Stomach smooth muscle (tissue), 2 donors: ENCODE data around the gene CBX6.

Experiments used
- H3K27ac ChIP-seq: one replicate; pipeline ENCODE4 v1.7.0; 2013; ENCODE audit warnings: mild to moderate bottlenecking, low read length, inconsistent platforms
- H3K27me3 ChIP-seq, 2 donors: one replicate each; pipeline ENCODE4 v1.7.0; 2013; ENCODE audit warnings: low read length in 2 of 2; ENCODE audit not compliant: insufficient read depth in 2 of 2, control insufficient read depth in 1 of 2
- H3K36me3 ChIP-seq, 2 donors: one replicate each; pipeline ENCODE4 v1.7.0; 2013; ENCODE audit warnings: low read length in 2 of 2; ENCODE audit not compliant: control insufficient read depth in 2 of 2, insufficient read depth in 2 of 2
- H3K4me1 ChIP-seq: one replicate; pipeline ENCODE4 v1.7.0; 2013; ENCODE audit warnings: low read length; ENCODE audit not compliant: control insufficient read depth, insufficient read depth
- H3K4me3 ChIP-seq, 2 donors: one replicate each; pipeline ENCODE4 v1.7.0; 2013; ENCODE audit warnings: low read length in 2 of 2
- H3K9ac ChIP-seq, 2 donors: one replicate each; pipeline ENCODE4 v1.7.0; 2013; ENCODE audit warnings: low read length in 2 of 2, mild to moderate bottlenecking in 1 of 2
- H3K9me3 ChIP-seq, 2 donors: one replicate each; pipeline ENCODE4 v1.7.0; 2013; ENCODE audit warnings: low read length in 2 of 2; ENCODE audit not compliant: control insufficient read depth in 2 of 2
- donor health status: healthy.
- donor health status: Pancreatic carcinoma.

The CBX6 gene

DNA sequence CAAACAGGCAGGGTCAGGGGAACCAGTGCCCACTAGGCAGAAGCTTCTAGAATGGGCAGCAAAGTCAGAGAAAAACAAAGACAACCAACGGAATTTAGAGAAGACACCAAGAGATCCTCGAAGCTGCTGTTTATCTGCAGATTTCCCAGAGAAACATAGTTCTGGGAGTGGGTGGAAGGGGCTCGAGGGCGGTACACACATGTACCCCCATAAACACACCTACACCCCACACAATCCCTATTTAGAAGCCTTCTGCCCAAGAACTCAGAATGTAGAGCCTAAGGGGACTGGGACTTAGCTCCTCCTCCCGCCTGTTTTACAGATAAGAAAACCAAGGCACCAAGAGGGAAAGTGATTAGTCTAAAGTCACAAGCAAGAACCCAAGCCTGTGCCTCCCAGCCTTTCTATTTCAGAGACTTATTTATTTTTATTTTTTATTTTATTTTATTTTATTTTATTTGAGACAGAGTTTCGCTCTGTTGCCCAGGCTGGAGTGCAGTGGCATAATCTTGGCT lies 34.5 kb downstream of the CBX6 start:
- H3K9ac ChIP-seq = no peak overlapping the region
- no peaks in the 10 kb centered on the region for H3K9me3 ChIP-seq
- peaks cover 7% of the 10 kb centered on the region for H3K4me1 ChIP-seq
- no peaks in the 10 kb centered on the region for H3K27me3 ChIP-seq
- peaks cover 0 to 2% of the 10 kb centered on the region in 2 donors for H3K36me3 ChIP-seq
- no peak overlapping the region for H3K27ac ChIP-seq
- no peak overlapping the region for H3K4me3 ChIP-seq

DNA sequence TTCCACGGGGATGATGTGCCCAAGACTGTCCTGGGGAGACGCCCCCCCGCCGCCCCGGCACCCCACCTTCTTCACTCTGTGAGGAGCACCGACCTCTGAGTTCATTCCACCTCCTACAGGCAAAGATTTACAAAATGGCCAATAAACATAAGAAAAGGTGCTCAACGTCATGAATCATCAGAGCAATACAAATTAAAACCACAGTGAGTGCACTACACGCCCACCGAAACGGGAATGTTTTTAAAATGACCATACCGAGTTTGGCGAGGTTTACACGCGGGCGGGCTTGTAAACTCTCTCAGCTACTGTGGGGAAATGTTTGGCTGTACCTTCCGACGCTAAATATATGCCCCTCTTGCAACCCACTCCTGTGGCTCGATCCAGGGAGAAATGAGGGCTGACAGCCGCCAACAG lies 36.1 kb downstream of the CBX6 start:
- Histone ChIP-seq H3K36me3 (peaks cover 0 to 2% of the 10 kb centered on the region in 2 donors), H3K9ac (no peak overlapping the region), H3K4me1 (no peaks in the 10 kb centered on the region), H3K27ac (no peak overlapping the region), H3K27me3 (no peaks in the 10 kb centered on the region), H3K9me3 (no peaks in the 10 kb centered on the region), H3K4me3 (no peak overlapping the region)

DNA sequence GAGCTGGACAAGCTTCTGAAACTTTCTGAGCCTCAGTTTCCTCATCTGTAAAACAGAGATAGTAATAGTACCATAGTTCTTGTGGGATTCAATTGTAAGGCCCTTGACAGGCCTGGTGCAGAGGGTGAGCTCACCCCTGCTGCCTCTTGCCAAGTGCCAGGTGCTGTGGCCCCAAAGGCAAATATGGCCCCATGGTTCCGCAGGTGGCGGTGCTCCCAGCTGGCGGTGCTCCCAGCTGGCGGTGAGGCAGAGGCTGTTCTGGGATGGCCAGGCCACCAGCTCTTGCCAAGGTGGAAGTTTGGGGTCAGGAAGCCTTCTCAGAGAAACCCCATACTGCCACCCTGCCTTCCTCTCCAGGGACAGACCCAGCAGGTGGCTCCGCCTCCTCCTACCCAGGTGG lies 37.0 kb downstream of the CBX6 start:
- no peak overlapping the region for H3K9ac ChIP-seq
- no peaks in the 10 kb centered on the region for H3K27me3 ChIP-seq
- no peaks in the 10 kb centered on the region for H3K4me1 ChIP-seq
- peaks cover 0 to 2% of the 10 kb centered on the region in 2 donors for H3K36me3 ChIP-seq
- H3K9me3 ChIP-seq = no peaks in the 10 kb centered on the region
- H3K27ac ChIP-seq = no peak overlapping the region
- no peak overlapping the region for H3K4me3 ChIP-seq

DNA sequence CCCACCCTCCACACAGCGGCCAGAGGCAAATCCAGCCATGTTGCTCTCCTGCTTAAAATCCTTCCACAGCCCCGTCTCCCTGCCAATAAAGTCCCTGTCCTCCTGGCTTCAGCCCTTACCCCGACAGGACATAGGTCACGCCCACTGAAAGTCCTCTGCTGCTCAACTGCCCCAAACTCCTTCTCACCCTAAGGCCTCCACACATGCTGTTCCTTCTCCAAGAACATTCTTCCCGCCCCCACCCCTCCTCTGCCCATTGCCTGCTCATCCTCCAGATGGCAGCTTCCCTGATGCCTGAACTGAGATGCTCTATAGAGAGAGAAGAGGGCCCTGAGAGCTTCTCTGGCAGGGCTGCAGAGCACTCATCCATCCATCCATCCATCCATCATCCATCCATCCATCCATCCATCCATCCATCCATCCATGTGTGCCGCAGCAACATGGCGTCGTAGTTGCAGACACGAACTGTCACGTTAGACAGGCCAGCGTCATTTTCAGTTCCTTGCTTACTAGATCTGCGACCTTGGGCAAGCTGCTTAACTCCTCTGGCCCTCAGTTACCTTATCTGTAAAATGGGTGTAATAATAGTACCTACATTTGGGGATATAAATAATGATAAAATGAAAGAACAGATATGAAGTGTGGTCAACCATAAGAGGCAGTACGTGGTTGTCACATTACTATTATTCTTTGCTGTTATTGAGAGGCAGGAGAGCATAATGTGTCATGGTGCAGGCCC lies 37.6 kb downstream of the CBX6 start:
- H3K9ac ChIP-seq = no peak overlapping the region
- H3K9me3 ChIP-seq = no peaks in the 10 kb centered on the region
- H3K27me3 ChIP-seq = no peaks in the 10 kb centered on the region
- H3K4me3 ChIP-seq = no peak overlapping the region
- no peaks in the 10 kb centered on the region for H3K4me1 ChIP-seq
- no peak overlapping the region for H3K27ac ChIP-seq
- H3K36me3 ChIP-seq = peaks cover 0 to 2% of the 10 kb centered on the region in 2 donors

DNA sequence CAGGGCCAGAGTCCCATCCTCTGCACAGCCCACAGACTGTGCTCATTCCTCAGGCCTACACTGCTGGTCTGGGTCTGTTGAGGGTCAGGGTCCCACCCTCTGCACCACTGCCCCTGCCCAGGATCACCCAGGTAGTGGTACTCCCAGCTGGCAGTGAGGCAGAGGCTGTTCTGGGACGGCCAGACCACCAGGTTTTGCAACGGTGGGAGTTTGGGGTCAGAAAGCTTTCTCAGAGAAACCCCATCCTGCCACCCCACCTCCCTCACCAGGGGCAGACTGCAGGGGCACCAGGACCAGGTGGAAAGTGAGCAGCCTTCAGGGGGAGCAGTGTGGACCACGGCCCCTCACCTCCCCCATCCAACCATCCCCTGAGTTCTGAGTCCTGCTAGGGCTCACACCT lies 39.0 kb downstream of the CBX6 start:
- Histone ChIP-seq H3K36me3 (no peaks in the 10 kb centered on the region), H3K27me3 (no peaks in the 10 kb centered on the region), H3K27ac (no peak overlapping the region), H3K4me1 (no peaks in the 10 kb centered on the region), H3K4me3 (no peak overlapping the region), H3K9me3 (no peaks in the 10 kb centered on the region), H3K9ac (no peak overlapping the region)

DNA sequence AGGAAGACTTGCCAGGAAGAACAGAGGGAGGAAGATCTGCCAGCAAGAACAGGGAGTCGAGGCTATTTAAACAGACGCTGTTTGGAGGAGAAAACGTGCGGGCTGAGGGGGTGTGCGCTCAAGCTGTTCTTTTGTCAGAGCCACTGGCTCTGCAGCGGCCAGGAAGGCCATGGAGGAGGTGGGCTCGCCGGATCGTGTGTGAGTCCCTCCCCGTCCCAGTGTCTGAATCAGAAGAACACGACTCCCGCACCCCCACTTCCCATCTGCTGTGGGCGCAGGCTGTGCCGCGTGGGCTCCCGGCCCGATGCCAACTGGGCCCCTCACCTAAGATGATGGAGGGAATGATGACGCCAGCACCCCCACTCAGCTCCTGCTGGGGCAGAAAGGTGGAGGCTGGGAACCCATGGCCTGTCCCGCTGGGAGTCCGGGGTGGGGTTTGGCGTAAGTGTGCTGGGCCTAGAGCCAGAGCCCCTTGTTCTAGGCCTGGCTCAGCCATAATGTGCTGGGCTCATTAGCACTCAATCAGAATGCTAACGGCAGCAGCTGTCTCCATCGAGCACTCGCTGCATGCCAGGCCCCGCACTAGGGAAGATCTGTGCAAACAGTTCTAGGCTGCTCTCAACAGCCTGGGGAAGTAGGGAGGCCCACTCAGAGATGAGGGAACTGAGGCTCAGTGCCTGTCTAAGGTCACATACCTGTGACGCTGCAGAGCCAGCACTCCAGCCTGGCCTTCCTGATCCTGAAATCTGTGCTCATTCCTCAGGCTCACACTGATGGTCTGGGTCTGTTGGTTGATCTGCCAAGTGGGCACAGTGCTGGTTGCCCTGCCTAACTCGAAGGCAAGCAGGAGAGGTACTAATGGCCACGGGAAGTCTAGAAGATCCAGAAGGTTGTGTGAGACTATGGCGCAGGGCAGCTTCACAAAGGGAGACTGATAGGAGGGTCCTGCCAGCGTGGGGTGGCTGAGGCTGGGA lies 39.7 kb downstream of the CBX6 start:
- H3K27ac ChIP-seq = no peak overlapping the region
- H3K4me3 ChIP-seq = no peak overlapping the region
- no peak overlapping the region for H3K9ac ChIP-seq

DNA sequence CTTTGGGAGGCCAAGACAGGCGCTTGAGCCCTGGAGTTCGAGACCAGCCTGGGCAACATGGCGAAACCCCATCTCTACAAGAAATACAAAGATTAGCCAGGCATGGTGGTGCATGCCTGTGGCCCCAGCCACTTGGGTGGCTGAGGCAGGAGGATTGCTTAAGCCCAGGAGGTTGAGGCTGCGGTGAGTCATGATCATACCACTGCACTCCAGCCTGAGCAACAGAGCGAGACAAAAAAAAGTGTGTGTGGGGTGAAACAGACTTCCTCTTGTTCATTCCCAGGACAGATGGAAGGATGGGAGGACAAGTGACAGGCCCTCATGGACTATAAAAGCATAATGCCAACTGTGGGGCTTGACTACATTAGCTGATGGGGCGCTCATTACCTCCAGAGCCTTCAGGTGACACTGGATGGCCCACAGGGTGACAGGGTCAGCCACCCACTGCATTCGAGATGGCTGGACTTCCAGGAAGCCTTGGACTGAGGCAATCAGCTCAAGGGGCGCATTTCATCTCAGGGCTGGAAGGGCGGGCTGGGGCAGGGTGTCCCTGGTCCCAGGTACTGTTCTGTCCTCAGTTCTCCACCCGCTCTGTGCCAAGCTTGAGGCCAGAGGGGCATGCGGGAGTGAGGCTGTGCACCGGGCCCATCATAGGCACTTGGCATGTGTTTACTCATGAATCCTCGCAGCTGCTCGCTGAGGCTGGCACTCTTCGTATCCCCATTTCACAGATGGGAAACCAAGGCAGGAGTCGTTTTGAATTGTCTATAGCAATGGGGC lies 40.7 kb downstream of the CBX6 start:
- Histone ChIP-seq H3K9ac (no peak overlapping the region), H3K9me3 (no peaks in the 10 kb centered on the region), H3K27me3 (no peaks in the 10 kb centered on the region), H3K4me3 (no peak overlapping the region), H3K4me1 (no peaks in the 10 kb centered on the region), H3K27ac (no peak overlapping the region), H3K36me3 (no peaks in the 10 kb centered on the region)

More for the DNA sequence above, 39.7 kb downstream of the CBX6 start:
- Histone ChIP-seq H3K9me3 (no peaks in the 10 kb centered on the region), H3K4me1 (no peaks in the 10 kb centered on the region), H3K36me3 (no peaks in the 10 kb centered on the region), H3K27me3 (no peaks in the 10 kb centered on the region)

DNA sequence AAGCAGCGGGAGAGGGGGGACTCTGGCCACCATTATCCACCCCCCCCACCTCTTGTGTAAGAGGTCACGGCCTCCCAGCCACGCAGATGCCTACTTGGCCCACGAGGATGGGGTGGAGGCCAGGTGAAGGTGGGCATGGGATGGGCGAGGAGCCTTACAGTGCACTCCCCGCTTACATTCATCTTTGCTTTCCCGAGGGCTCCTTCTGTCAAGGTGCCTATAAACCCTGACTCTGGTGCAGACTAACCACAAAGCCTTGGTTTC lies 41.2 kb downstream of the CBX6 start:
- H3K4me3 ChIP-seq = no peak overlapping the region
- H3K27me3 ChIP-seq = no peaks in the 10 kb centered on the region

DNA sequence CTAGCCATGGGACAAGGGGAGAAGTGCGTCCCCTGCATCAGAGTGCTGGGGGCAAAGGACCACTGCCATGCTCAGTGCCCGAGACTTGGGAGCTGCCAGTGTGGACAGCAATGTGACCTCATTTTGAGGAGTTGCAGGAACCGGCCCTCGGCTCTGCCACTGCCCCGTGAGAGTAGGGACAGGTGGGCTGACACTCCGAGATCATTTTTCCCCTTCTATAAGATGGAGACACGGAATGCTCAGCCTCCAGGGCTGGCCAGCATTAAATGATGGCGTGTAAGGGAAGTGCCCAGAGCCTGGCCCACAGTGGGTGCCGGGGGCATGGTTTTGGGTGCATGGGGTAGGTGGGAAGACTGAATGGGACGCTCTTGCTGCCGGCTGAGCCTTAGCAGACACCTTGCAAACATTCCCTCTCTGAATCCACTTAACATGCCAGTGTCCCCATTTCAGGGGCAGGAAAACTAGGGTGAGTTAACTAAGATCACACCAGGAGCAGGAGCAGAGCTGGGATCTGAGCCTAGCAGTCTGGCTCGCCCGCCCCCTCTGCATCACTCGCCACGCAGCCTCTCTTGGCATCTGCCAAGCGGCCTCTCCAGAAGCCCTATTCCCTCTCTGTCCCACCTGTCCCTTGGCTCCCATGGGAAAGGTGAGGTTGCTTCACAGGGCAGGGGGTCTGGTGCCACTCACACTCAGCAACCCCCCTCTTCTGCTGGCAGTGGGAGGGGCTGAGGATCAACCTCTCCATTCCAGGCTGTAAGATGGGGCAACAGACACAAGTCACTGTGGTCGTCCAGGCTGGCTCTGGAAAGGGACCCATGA lies 41.8 kb downstream of the CBX6 start:
- H3K4me3 ChIP-seq = no peak overlapping the region

More for the DNA sequence above, 41.2 kb downstream of the CBX6 start:
- H3K36me3 ChIP-seq = no peaks in the 10 kb centered on the region
- no peak overlapping the region for H3K27ac ChIP-seq
- H3K4me1 ChIP-seq = no peaks in the 10 kb centered on the region
- H3K9ac ChIP-seq = no peak overlapping the region
- no peaks in the 10 kb centered on the region for H3K9me3 ChIP-seq

DNA sequence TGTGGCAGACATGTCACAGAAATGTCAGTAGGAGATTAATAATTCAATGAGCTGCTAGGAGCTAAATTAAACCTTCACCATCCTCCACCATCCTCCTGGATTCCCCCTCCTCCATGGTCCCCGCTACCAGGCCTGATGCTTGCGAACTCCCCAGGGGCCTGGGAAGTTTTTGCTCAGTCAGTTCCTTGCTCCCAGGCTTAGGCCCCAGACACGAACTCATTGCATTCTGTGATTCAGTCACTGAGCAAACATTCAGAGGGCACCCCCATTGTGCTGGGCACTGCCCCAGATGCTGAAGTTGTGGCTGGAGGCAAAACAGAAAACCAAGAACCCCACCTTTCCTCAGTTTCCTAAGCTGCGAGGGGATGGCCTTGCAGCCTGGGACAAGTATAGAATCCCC lies 42.5 kb downstream of the CBX6 start:
- Histone ChIP-seq H3K9ac (no peak overlapping the region), H3K27me3 (no peaks in the 10 kb centered on the region), H3K4me1 (no peaks in the 10 kb centered on the region), H3K27ac (no peak overlapping the region), H3K36me3 (no peaks in the 10 kb centered on the region), H3K9me3 (no peaks in the 10 kb centered on the region), H3K4me3 (no peak overlapping the region)

More for the DNA sequence above, 41.8 kb downstream of the CBX6 start:
- no peaks in the 10 kb centered on the region for H3K36me3 ChIP-seq
- no peak overlapping the region for H3K9ac ChIP-seq
- H3K27ac ChIP-seq = no peak overlapping the region
- no peaks in the 10 kb centered on the region for H3K4me1 ChIP-seq
- H3K27me3 ChIP-seq = no peaks in the 10 kb centered on the region
- no peaks in the 10 kb centered on the region for H3K9me3 ChIP-seq
